CMK (cell line): Measurements from ENCODE around the gene SNX17.
"Not testable (repeated sequence)": the region's sequence is repeated elsewhere in the genome, so short reads cannot be mapped to it uniquely, and the experiment has no call there.

Experiments used
- DNase-seq: peaks from one replicate; pipeline ENCODE4 v3.0.0-alpha.2; 2010; ENCODE audit warnings: low read depth

Gene SNX17

GRCh38 chr2:27370026-27370815 is at the start of gene SNX17, which contains the start of gene EIF2B4:
Gene SNX17, plus strand, starts transcription at chr2:27370616. Its CDS starts 128 bp downstream, at chr2:27370744.
Gene EIF2B4, minus strand, starts transcription at chr2:27370338. Its CDS starts 24 bp downstream, at chr2:27370314.
- DNase-seq = peak; percentile 99

- no peak for DNase-seq
Measured at GRCh38 chr2:27320958-27321543, 49.4 kb upstream of the SNX17 start.

GRCh38 chr2:27322301-27322765 is 48.1 kb upstream of the SNX17 start:
- peak; percentile 37 for DNase-seq

GRCh38 chr2:27322766-27323595 is 47.4 kb upstream of the SNX17 start, which contains the start of gene MPV17:
Gene MPV17, minus strand, starts transcription at chr2:27323097. Its CDS starts 580 bp downstream, at chr2:27322517.
- DNase-seq = peak; percentile 86

GRCh38 chr2:27323596-27324285 is 46.7 kb upstream of the SNX17 start:
- no peak for DNase-seq

- no peak for DNase-seq
Measured at GRCh38 chr2:27324720-27325119, 45.7 kb upstream of the SNX17 start.

GRCh38 chr2:27335311-27335710 is 35.1 kb upstream of the SNX17 start:
- DNase-seq = no peak

- DNase-seq = no peak
Measured at GRCh38 chr2:27336173-27336572, 34.2 kb upstream of the SNX17 start.

- no peak for DNase-seq
Measured at GRCh38 chr2:27347641-27348040, 22.8 kb upstream of the SNX17 start.

- no peak for DNase-seq
Measured at GRCh38 chr2:27350106-27350693, 20.2 kb upstream of the SNX17 start.

- no peak for DNase-seq
Measured at GRCh38 chr2:27351802-27352598, 18.4 kb upstream of the SNX17 start.

GRCh38 chr2:27353386-27353761 is 17.0 kb upstream of the SNX17 start:
- not testable (repeated sequence) for DNase-seq

- no peak for DNase-seq
Measured at GRCh38 chr2:27353762-27354596, 16.4 kb upstream of the SNX17 start.

GRCh38 chr2:27354597-27354927 is 15.9 kb upstream of the SNX17 start:
- no peak for DNase-seq

GRCh38 chr2:27356056-27356381 is 14.4 kb upstream of the SNX17 start:
- DNase-seq = no peak

- DNase-seq = peak; percentile 98
Measured at GRCh38 chr2:27356382-27357181, 13.8 kb upstream of the SNX17 start, which contains the start of gene GTF3C2. Gene GTF3C2, minus strand, starts transcription at chr2:27356764. Its CDS starts 13,210 bp downstream, at chr2:27343554.

GRCh38 chr2:27362678-27363420 is 7.6 kb upstream of the SNX17 start:
- DNase-seq = no peak

GRCh38 chr2:27363933-27364332 is 6.5 kb upstream of the SNX17 start:
- no peak for DNase-seq
